Liver (tissue), 2 donors: ENCODE results near the gene A2ML1.

Experiments used
- YY1 ChIP-seq: IDR thresholded peaks from 2 replicates; pipeline ENCODE4 v1.6.1; 2016; ENCODE audit warnings: antibody characterized with exemption, mild to moderate bottlenecking
- TF ChIP-seq, protein P1 (sequence below): fragments of 150-350 bp; IDR thresholded peaks from 2 replicates; pipeline ENCODE4 v1.5.1; 2017; ENCODE audit warnings: improper control_type of control experiment, low read depth, low read length; ENCODE audit not compliant: missing input control
- donor health status: healthy.

DNA sequence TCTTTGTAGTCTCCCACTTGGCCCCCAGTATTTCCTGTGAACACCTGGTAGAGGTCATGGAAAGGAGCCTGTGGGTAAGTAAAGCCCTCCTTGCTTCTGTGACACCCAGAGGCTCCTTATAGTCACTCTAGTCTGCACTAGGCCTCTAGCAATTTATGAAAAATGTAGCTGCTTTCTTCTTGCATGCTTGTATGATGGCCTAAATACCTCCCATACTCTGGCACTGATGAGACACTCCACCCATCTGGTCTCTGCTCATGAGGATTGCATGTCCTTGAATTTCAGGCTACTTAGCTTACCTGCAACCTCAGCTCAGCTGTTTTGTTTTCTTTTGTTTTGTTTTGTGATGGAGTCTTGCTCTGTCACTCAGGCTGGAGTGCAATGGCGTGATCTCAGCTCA, 4.6 kb upstream of the A2ML1 start:
- TF ChIP-seq, protein P1, sequence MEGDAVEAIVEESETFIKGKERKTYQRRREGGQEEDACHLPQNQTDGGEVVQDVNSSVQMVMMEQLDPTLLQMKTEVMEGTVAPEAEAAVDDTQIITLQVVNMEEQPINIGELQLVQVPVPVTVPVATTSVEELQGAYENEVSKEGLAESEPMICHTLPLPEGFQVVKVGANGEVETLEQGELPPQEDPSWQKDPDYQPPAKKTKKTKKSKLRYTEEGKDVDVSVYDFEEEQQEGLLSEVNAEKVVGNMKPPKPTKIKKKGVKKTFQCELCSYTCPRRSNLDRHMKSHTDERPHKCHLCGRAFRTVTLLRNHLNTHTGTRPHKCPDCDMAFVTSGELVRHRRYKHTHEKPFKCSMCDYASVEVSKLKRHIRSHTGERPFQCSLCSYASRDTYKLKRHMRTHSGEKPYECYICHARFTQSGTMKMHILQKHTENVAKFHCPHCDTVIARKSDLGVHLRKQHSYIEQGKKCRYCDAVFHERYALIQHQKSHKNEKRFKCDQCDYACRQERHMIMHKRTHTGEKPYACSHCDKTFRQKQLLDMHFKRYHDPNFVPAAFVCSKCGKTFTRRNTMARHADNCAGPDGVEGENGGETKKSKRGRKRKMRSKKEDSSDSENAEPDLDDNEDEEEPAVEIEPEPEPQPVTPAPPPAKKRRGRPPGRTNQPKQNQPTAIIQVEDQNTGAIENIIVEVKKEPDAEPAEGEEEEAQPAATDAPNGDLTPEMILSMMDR: no peak
- no peak for TF ChIP-seq YY1
